GM12875 (cell line): ENCODE results near the gene ASB4.

ENCODE experiments used
- H3K4me3 ChIP-seq: one replicate; pipeline ENCODE4 v1.5.1; 2011; ENCODE audit warnings: low read depth, low read length, control low read depth
- CTCF ChIP-seq: IDR thresholded peaks from 2 replicates; pipeline ENCODE4 v1.5.1; 2011; ENCODE audit warnings: low read depth, mild to moderate bottlenecking, control low read depth, inconsistent platforms, low read length, moderate library complexity, borderline replicate concordance; ENCODE audit not compliant: insufficient read depth

ASB4 gene

GRCh38 chr7:95511716-95512260 lies 26.0 kb downstream of the ASB4 start:
- H3K4me3 ChIP-seq: no peak overlapping the region
- peak; percentile 83 for TF ChIP-seq CTCF

- TF ChIP-seq CTCF: no peak
- no peak overlapping the region for H3K4me3 ChIP-seq
Measured at GRCh38 chr7:95517458-95517857, 31.7 kb downstream of the ASB4 start.

GRCh38 chr7:95517870-95518269 lies 32.1 kb downstream of the ASB4 start:
- TF ChIP-seq CTCF: no peak
- no peak overlapping the region for H3K4me3 ChIP-seq

- no peak overlapping the region for H3K4me3 ChIP-seq
- TF ChIP-seq CTCF: no peak
Measured at GRCh38 chr7:95520136-95520535, 34.4 kb downstream of the ASB4 start.

GRCh38 chr7:95525503-95525902 lies 39.8 kb downstream of the ASB4 start:
- H3K4me3 ChIP-seq: no peak overlapping the region

GRCh38 chr7:95526128-95526738 lies 40.5 kb downstream of the ASB4 start:
- no peak for TF ChIP-seq CTCF
- no peak overlapping the region for H3K4me3 ChIP-seq

More at GRCh38 chr7:95525503-95525902, 39.8 kb downstream of the ASB4 start:
- no peak for TF ChIP-seq CTCF
